Epidermal melanocyte (primary cell): ENCODE measurements around the gene MED29.

Experiments
- DNase-seq: peaks from one replicate; pipeline ENCODE4 v3.0.0; 2011; ENCODE audit warnings: low spot score; ENCODE audit not compliant: insufficient read length

The MED29 gene

GRCh38 chr19:39390751-39391437, at the start of gene MED29, which contains the start of gene PAF1:
Gene MED29, plus strand, starts transcription at chr19:39391378. Its CDS starts 45 bp downstream, at chr19:39391423.
Gene PAF1, minus strand, starts transcription at chr19:39391106. Its CDS starts 242 bp downstream, at chr19:39390864.
- peak; percentile 99 for DNase-seq

- peak; percentile 96 for DNase-seq
These were observed 49.2 kb upstream of the MED29 start, which contains the start of gene SAMD4B for GRCh38 chr19:39341719-39342604. Gene SAMD4B, plus strand, starts transcription at chr19:39342421. Its CDS starts 14,473 bp downstream, at chr19:39356894.

GRCh38 chr19:39342647-39343305, 48.4 kb upstream of the MED29 start:
- no peak for DNase-seq

GRCh38 chr19:39345956-39346355, 45.2 kb upstream of the MED29 start:
- DNase-seq: no peak

GRCh38 chr19:39347332-39348164, 43.6 kb upstream of the MED29 start:
- DNase-seq: no peak

- DNase-seq: no peak
These were observed 41.9 kb upstream of the MED29 start for GRCh38 chr19:39349326-39349725.

- no peak for DNase-seq
These were observed 41.0 kb upstream of the MED29 start for GRCh38 chr19:39350156-39350555.

- peak; percentile 64 for DNase-seq
These were observed 39.6 kb upstream of the MED29 start for GRCh38 chr19:39351537-39352064.

GRCh38 chr19:39352381-39353255, 38.6 kb upstream of the MED29 start:
- no peak for DNase-seq

- DNase-seq: no peak
These were observed 35.9 kb upstream of the MED29 start for GRCh38 chr19:39355253-39355652.

- DNase-seq: no peak
These were observed 35.1 kb upstream of the MED29 start for GRCh38 chr19:39356073-39356472.

- DNase-seq: no peak
These were observed 34.5 kb upstream of the MED29 start for GRCh38 chr19:39356647-39357046.

- no peak for DNase-seq
These were observed 32.2 kb upstream of the MED29 start for GRCh38 chr19:39359026-39359425.

- no peak for DNase-seq
These were observed 30.6 kb upstream of the MED29 start for GRCh38 chr19:39360599-39360998.

- no peak for DNase-seq
These were observed 28.2 kb upstream of the MED29 start for GRCh38 chr19:39362682-39363657.

- peak; percentile 68 for DNase-seq
These were observed 27.2 kb upstream of the MED29 start for GRCh38 chr19:39363901-39364457.

- no peak for DNase-seq
These were observed 25.6 kb upstream of the MED29 start for GRCh38 chr19:39365531-39365930.

- no peak for DNase-seq
These were observed 22.0 kb upstream of the MED29 start for GRCh38 chr19:39369200-39369599.
